ENCODE measurements around the gene FBXO17. TPM values are rescaled to one million over a fixed set of nuclear protein-coding genes. Genes with fewer than 3 reads are reported as not detected.

The FBXO17 gene
- total RNA-seq, 1 experiment from 2014 or later = 16.8 TPM

DNA sequence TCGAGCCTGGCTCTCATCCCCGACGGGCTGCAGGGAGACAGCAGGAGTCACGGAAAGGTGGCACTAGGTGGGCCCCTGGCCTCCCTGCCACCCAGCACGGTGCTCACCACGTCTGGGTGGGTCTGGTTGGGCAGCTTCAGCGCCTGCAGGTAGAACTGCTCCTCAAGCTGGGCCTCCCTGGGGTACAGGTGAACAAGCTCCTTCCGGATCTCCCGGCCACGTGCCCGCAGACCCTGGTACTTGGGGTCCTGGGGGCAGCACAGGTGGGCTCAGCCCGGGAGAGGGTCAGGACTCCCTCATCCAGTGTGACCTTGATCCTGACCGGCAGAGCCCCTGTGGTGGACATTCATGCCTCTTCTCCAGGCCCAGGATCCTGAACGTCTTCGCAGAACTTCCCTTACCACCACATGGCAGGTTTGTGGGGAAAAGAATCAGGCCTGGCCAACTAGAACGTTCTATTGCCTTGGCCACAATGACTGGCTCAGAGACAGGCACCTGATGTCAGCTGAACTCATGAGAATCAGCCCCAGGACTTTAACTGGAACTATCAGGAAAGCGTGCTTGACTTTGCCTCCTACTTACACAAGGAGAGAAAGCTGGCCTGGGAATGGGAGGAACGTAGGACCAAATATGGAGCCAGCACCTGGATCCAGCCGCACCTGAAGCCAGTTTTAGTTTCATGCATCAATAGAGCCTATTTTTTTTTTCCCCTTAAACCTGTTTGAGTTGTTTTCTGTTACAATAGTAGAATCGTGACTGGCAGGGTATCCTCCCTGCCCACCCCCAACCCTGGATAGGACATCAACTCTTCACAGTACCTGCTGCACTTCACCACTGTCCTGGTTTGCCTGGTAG, 53.9 kb downstream of the FBXO17 start:
- CTCF ChIA-PET = interaction anchor here (1.8 kb wide), 1 partner anchor 8 kb away, joined by 10 read pairs; the partner anchor contains the start of genes MRPS12 and SARS2
- POLR2A ChIA-PET = interaction anchor here (1.0 kb wide), 1 partner anchor 9 kb away, joined by 3 read pairs; the partner anchor contains the start of genes MRPS12 and SARS2

DNA sequence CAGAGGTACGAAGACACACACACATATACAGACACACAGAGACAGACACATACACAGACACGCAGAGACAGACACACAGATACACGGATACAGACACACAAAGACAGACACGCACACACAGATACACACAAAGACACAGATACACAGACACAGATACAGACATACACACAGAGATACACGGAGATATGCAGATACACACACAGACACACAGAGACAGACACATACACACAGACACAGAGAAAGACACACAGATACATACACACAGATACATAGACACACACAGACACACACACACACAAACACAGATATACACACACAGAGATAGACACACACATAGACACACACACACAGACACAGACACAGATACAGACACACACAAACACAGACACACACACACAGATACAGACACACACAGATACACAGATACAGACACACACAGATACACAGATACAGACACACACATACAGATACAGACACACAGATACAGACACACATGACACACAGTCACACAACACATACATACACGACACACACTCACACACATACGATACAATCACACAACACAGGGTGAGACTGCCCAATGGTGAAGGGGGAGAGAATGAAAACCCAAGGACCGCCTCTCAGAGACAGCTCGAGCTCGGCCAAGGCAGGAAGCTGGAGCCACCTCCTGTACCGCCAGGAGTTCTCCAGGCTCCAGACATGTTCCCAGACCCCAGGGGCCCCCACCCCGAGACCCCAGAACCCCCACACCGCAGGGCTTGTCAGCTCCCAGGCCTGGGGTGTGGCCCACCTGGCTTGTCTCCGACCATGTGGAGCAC, 54.7 kb downstream of the FBXO17 start:
- peaks cover 34% of the 10 kb centered on the region for H3K36me3 Mint-ChIP-seq
- TF ChIP-seq ZNF671 (CRISPR knock-in tag; IDR thresholded peaks at IDR 0.05) (no peak), USF2 (CRISPR knock-in tag; IDR thresholded peaks at IDR 0.05) (no peak), ZNF219 (CRISPR knock-in tag; IDR thresholded peaks at IDR 0.05; ENCODE audit: borderline replicate concordance) (no peak), TEAD4 (CRISPR knock-in tag; IDR thresholded peaks at IDR 0.05) (no peak), FOXP1 (CRISPR knock-in tag; IDR thresholded peaks at IDR 0.05; ENCODE audit: borderline replicate concordance) (no peak), CBFB (CRISPR knock-in tag; IDR thresholded peaks at IDR 0.05; ENCODE audit: low read depth) (no peak), MLX (CRISPR knock-in tag; IDR thresholded peaks at IDR 0.05) (no peak), NR2C2 (CRISPR knock-in tag; IDR thresholded peaks at IDR 0.05) (no peak), CREB1 (CRISPR knock-in tag; IDR thresholded peaks at IDR 0.05) (no peak)
- no peak overlapping the region for H3K27ac Mint-ChIP-seq
- H3K4me3 Mint-ChIP-seq = no peak overlapping the region
- ChIA-PET CTCF (interaction anchor here (1.8 kb wide), 1 partner anchor 9 kb away, joined by 10 read pairs; the partner anchor contains the start of genes MRPS12 and SARS2), POLR2A (interaction anchor here (1.0 kb wide), 1 partner anchor 10 kb away, joined by 3 read pairs; the partner anchor contains the start of genes MRPS12 and SARS2)
- DNase-seq (ENCODE audit: low spot score) (no peak), ATAC-seq (no peak)
- H3K4me1 Mint-ChIP-seq = no peaks in the 10 kb centered on the region
- no peaks in the 10 kb centered on the region for H3K27me3 Mint-ChIP-seq (ENCODE audit: low read depth)
- 0 out of 2 replicates have a peak, but pooled peaks cover 4% of the 10 kb centered on the region for H3K9me3 Mint-ChIP-seq

More for the DNA sequence above, 53.9 kb downstream of the FBXO17 start:
- no peak for ATAC-seq
- DNase-seq (ENCODE audit: low spot score) = no peak
- H3K4me1 Mint-ChIP-seq = no peaks in the 10 kb centered on the region
- no peak for TF ChIP-seq ATF6 (CRISPR knock-in tag; IDR thresholded peaks at IDR 0.05)
- no peak for TF ChIP-seq ZNF263 (CRISPR knock-in tag; IDR thresholded peaks at IDR 0.05; ENCODE audit: low read depth)
- no peak; the same call in 1 of the 2 replicates for TF ChIP-seq GTF2I (CRISPR knock-in tag; conservative IDR thresholded peaks at IDR 0.05)
- TF ChIP-seq, protein P1, sequence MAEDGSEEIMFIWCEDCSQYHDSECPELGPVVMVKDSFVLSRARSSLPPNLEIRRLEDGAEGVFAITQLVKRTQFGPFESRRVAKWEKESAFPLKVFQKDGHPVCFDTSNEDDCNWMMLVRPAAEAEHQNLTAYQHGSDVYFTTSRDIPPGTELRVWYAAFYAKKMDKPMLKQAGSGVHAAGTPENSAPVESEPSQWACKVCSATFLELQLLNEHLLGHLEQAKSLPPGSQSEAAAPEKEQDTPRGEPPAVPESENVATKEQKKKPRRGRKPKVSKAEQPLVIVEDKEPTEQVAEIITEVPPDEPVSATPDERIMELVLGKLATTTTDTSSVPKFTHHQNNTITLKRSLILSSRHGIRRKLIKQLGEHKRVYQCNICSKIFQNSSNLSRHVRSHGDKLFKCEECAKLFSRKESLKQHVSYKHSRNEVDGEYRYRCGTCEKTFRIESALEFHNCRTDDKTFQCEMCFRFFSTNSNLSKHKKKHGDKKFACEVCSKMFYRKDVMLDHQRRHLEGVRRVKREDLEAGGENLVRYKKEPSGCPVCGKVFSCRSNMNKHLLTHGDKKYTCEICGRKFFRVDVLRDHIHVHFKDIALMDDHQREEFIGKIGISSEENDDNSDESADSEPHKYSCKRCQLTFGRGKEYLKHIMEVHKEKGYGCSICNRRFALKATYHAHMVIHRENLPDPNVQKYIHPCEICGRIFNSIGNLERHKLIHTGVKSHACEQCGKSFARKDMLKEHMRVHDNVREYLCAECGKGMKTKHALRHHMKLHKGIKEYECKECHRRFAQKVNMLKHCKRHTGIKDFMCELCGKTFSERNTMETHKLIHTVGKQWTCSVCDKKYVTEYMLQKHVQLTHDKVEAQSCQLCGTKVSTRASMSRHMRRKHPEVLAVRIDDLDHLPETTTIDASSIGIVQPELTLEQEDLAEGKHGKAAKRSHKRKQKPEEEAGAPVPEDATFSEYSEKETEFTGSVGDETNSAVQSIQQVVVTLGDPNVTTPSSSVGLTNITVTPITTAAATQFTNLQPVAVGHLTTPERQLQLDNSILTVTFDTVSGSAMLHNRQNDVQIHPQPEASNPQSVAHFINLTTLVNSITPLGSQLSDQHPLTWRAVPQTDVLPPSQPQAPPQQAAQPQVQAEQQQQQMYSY (CRISPR knock-in tag; IDR thresholded peaks at IDR 0.05) = no peak
- TF ChIP-seq, protein P2, sequence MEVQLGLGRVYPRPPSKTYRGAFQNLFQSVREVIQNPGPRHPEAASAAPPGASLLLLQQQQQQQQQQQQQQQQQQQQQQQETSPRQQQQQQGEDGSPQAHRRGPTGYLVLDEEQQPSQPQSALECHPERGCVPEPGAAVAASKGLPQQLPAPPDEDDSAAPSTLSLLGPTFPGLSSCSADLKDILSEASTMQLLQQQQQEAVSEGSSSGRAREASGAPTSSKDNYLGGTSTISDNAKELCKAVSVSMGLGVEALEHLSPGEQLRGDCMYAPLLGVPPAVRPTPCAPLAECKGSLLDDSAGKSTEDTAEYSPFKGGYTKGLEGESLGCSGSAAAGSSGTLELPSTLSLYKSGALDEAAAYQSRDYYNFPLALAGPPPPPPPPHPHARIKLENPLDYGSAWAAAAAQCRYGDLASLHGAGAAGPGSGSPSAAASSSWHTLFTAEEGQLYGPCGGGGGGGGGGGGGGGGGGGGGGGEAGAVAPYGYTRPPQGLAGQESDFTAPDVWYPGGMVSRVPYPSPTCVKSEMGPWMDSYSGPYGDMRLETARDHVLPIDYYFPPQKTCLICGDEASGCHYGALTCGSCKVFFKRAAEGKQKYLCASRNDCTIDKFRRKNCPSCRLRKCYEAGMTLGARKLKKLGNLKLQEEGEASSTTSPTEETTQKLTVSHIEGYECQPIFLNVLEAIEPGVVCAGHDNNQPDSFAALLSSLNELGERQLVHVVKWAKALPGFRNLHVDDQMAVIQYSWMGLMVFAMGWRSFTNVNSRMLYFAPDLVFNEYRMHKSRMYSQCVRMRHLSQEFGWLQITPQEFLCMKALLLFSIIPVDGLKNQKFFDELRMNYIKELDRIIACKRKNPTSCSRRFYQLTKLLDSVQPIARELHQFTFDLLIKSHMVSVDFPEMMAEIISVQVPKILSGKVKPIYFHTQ (CRISPR knock-in tag; IDR thresholded peaks at IDR 0.05) = no peak
- no peak for TF ChIP-seq NFE2L1 (CRISPR knock-in tag; IDR thresholded peaks at IDR 0.05)
- TF ChIP-seq CREB1 (CRISPR knock-in tag; IDR thresholded peaks at IDR 0.05) = no peak
- TF ChIP-seq NR1H2 (CRISPR knock-in tag; IDR thresholded peaks at IDR 0.05) = no peak
- H3K9me3 Mint-ChIP-seq = 0 out of 2 replicates have a peak, but pooled peaks cover 4% of the 10 kb centered on the region
- no peaks in the 10 kb centered on the region for H3K27me3 Mint-ChIP-seq (ENCODE audit: low read depth)
- H3K27ac Mint-ChIP-seq = peak overlapping the region; percentile 58; the same call in 1 of the 2 replicates
- no peak overlapping the region for H3K4me3 Mint-ChIP-seq
- H3K36me3 Mint-ChIP-seq = peaks cover 37% of the 10 kb centered on the region

All from WTC11 (cell line).